MM.1S (cell line): Measurements from ENCODE around the gene TRPC3.

Experiments used
- CTCF ChIP-seq: fragments of 300-600 bp; sonication (generic); IDR thresholded peaks from 2 replicates; pipeline ENCODE4 v1.5.1; 2016; ENCODE audit warnings: antibody characterized with exemption, low read length, mixed read lengths
- EZH2 ChIP-seq: fragments of 300-600 bp; sonication (generic); optimal IDR thresholded peaks from 2 replicates; pipeline ENCODE3; 2017; ENCODE audit warnings: low read depth, mild to moderate bottlenecking, antibody characterized with exemption, low read length, mixed read lengths
- EZH2phosphoT487 ChIP-seq: fragments of 300-600 bp; sonication (generic); IDR thresholded peaks from 2 replicates; pipeline ENCODE4 v1.6.1; 2018; ENCODE audit warnings: antibody characterized with exemption, low read length

- TF ChIP-seq CTCF: no peak
- no peak for TF ChIP-seq EZH2
- TF ChIP-seq EZH2phosphoT487: no peak
These were observed 75.8 kb downstream of the TRPC3 start for GRCh38 chr4:121876070-121876469.
